PFSK-1 (cell line): Measurements from ENCODE around the gene RNASE8.

ENCODE experiments used
- FOXP2 ChIP-seq: optimal IDR thresholded peaks from 2 replicates; pipeline ENCODE3; 2011; ENCODE audit warnings: borderline replicate concordance, control low read depth, inconsistent platforms; ENCODE audit not compliant: insufficient read depth; ENCODE audit errors: extremely low read length, extremely low read depth
- POLR2AphosphoS5 ChIP-seq: IDR thresholded peaks from 2 replicates; pipeline ENCODE4 v1.6.1; 2012; ENCODE audit warnings: low read depth, mild to moderate bottlenecking, control low read depth, low read length, moderate library complexity
- SIN3A ChIP-seq: IDR thresholded peaks from 2 replicates; pipeline ENCODE4 v1.6.1; 2012; ENCODE audit warnings: mild to moderate bottlenecking, low read length, moderate library complexity, borderline replicate concordance; ENCODE audit not compliant: insufficient read depth
- TAF1 ChIP-seq: IDR thresholded peaks from 2 replicates; pipeline ENCODE4 v1.6.1; 2012; ENCODE audit warnings: low read length, control low read depth, borderline replicate concordance; ENCODE audit not compliant: insufficient read depth
- TF ChIP-seq, protein P1 (sequence below), 2 experiments: IDR thresholded peaks; 2 replicates each; pipeline versions ENCODE4 v1.6.1 to v1.8.0; 2011 to 2012; ENCODE audit warnings: low read depth in 2 of 2, low read length in 2 of 2, control low read depth in 1 of 2, inconsistent platforms in 1 of 2, mild to moderate bottlenecking in 1 of 2, moderate library complexity in 1 of 2; ENCODE audit not compliant: insufficient read depth in 1 of 2

DNA sequence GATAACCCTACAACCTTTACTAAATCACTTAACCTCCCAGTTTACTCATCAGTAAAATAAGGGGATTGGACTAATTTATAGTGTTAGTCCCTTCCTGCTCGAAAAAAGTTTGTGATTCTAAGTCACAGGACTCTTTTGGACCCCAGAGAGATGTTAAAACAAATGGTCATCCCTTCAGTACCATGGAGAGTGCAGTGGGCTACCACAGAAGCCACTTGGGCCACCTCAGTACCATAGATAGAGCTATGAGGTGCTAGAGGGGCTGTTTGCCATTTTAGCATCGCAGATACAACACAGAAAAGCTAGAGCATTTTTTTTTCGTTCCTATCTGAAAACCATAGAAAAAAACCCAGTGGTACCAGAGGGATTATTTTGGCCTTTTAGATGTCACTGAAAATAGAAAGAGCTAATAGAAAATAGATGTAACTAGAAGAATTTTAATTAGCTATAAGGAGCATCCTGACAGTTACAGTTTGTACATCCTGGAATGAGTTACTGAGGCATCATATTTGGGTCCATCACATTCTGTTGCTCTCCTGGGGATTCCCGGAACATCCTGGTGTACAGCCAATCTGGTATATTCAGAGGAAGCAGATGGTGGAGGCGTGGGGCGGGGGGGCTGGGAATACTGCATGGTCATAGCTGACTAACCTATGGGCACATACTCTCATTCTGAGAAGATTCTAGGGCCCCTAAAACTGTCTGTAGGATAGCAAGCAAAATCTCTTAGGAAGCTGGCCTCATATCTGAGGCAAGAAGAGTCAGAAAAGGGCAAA is 38.0 kb downstream of the RNASE8 start:
- TF ChIP-seq, protein P1, sequence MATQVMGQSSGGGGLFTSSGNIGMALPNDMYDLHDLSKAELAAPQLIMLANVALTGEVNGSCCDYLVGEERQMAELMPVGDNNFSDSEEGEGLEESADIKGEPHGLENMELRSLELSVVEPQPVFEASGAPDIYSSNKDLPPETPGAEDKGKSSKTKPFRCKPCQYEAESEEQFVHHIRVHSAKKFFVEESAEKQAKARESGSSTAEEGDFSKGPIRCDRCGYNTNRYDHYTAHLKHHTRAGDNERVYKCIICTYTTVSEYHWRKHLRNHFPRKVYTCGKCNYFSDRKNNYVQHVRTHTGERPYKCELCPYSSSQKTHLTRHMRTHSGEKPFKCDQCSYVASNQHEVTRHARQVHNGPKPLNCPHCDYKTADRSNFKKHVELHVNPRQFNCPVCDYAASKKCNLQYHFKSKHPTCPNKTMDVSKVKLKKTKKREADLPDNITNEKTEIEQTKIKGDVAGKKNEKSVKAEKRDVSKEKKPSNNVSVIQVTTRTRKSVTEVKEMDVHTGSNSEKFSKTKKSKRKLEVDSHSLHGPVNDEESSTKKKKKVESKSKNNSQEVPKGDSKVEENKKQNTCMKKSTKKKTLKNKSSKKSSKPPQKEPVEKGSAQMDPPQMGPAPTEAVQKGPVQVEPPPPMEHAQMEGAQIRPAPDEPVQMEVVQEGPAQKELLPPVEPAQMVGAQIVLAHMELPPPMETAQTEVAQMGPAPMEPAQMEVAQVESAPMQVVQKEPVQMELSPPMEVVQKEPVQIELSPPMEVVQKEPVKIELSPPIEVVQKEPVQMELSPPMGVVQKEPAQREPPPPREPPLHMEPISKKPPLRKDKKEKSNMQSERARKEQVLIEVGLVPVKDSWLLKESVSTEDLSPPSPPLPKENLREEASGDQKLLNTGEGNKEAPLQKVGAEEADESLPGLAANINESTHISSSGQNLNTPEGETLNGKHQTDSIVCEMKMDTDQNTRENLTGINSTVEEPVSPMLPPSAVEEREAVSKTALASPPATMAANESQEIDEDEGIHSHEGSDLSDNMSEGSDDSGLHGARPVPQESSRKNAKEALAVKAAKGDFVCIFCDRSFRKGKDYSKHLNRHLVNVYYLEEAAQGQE (IDR thresholded peaks at IDR 0.05; ENCODE audit: insufficient read depth in 1 of 2, low read depth in 2 of 2, low read length in 2 of 2) = peak; percentile 88 to 96
- no peak for TF ChIP-seq POLR2AphosphoS5
- no peak for TF ChIP-seq TAF1
- TF ChIP-seq SIN3A = peak; percentile 78; the same call in 1 of the 2 replicates
- TF ChIP-seq FOXP2 = no peak
